Fibroblast of lung (primary cell): ENCODE measurements around the gene IL27RA.

Source experiments
- EZH2 ChIP-seq: IDR thresholded peaks from 2 replicates; pipeline ENCODE4 v1.5.1; 2012; ENCODE audit warnings: low read length, control low read depth, mild to moderate bottlenecking; ENCODE audit errors: missing control alignments
- TF ChIP-seq, protein P1 (sequence below), 2 donors: IDR thresholded peaks in 1 of 2; conservative IDR thresholded peaks in 1 of 2; 1 replicate in 1 of 2; 2 replicates in 1 of 2; pipeline ENCODE4 v1.5.1; 2011 to 2012; ENCODE audit warnings: low read length in 2 of 2, control low read depth in 1 of 2, inconsistent platforms in 1 of 2, low read depth in 1 of 2, mild to moderate bottlenecking in 1 of 2

DNA sequence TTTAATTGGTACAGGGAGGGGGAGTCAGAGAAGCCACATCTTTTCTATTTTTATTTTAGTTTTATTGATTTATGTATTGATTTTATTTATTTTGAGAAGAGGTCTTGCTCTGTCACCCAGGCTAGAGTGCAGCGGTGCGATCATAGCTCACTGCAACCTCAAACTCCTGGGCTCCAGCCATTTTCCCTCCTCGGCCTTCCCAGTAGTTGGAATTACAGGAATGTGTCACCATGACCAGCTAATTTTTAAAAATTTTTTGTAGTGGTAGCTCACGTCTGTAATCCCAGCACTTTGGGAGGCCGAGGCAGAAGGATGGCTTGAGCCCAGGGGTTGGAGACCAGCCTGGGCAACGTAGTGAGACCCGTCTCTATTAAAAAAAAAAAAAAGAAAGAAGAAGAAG is 4.1 kb downstream of the IL27RA start:
- TF ChIP-seq, protein P1, sequence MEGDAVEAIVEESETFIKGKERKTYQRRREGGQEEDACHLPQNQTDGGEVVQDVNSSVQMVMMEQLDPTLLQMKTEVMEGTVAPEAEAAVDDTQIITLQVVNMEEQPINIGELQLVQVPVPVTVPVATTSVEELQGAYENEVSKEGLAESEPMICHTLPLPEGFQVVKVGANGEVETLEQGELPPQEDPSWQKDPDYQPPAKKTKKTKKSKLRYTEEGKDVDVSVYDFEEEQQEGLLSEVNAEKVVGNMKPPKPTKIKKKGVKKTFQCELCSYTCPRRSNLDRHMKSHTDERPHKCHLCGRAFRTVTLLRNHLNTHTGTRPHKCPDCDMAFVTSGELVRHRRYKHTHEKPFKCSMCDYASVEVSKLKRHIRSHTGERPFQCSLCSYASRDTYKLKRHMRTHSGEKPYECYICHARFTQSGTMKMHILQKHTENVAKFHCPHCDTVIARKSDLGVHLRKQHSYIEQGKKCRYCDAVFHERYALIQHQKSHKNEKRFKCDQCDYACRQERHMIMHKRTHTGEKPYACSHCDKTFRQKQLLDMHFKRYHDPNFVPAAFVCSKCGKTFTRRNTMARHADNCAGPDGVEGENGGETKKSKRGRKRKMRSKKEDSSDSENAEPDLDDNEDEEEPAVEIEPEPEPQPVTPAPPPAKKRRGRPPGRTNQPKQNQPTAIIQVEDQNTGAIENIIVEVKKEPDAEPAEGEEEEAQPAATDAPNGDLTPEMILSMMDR (conservative IDR thresholded peaks at IDR 0.05 in 1 of 2, IDR thresholded peaks at IDR 0.05 in 1 of 2; ENCODE audit: low read depth in 1 of 2, low read length in 2 of 2) = no peak
- no peak for TF ChIP-seq EZH2
